Measurements from ENCODE around the gene CDHR5. TPM values are rescaled to one million over a fixed set of nuclear protein-coding genes. Genes with fewer than 3 reads are reported as not detected.
A peak's percentile ranks its signal among the peaks of the same experiment; 100 is the strongest.
"Not testable (repeated sequence)": the region's sequence is repeated elsewhere in the genome, so short reads cannot be mapped to it uniquely, and the experiment has no call there.

Gene CDHR5
- polyA plus RNA-seq (ENCODE audit: insufficient read length in 4 of 4): 10 to 100 TPM in 3 of 4 donors, 1 to 10 TPM in 1; 2.1 to 50.6 (median 33.0) TPM

DNA sequence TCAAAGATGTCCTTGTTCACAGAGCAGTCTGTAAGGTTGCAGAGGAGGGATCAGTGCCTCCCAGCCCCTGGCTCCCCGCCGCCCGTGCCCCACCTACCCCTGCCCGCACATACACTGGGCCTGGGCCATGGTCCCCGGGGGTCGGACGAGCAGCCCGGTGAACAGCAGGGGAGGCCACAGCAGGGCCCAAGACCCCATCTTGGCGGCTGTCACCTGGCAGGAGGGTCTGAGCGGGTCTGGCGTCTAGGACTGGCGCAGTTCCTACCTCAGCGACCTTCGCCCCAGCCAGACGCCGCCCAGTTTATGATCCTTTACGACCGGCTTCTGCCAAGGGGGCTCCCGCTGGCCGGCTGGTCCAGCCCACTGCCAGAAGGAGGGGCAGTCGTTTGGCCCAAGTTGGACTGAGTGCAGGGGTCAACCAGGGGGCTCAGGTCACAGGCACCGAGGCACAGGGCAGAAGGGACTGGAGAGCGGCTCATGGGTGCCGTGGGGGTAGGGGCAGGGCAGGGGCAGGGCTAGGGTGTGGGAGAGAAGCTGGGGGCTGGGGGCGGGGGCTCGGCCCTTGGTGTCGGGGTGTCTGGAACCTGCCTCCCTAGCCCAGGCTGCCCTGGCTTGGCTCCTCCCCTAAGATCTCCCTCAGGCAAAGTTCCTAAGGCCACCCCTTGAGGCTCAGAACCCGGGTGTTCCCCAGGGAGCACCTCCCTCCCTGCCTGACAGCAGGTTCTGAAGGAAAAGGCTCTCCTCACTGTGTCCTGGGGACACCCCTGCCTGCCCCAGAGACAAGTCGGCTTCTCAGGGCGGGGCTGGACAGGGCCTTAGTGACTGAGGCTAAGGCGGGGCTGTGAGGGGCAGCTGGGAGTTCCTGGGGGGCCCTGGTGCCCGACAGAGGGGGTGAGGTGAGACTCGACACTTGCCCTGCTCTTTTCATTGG is at the start of gene CDHR5:
Gene CDHR5 (minus strand): TSS at position 251 of the 931 bp plus-strand sequence. CDS start 53 bp downstream, at position 198.
- DNase-seq (ENCODE audit: low read depth in 4 of 4, low spot score in 3 of 4): no peak

DNA sequence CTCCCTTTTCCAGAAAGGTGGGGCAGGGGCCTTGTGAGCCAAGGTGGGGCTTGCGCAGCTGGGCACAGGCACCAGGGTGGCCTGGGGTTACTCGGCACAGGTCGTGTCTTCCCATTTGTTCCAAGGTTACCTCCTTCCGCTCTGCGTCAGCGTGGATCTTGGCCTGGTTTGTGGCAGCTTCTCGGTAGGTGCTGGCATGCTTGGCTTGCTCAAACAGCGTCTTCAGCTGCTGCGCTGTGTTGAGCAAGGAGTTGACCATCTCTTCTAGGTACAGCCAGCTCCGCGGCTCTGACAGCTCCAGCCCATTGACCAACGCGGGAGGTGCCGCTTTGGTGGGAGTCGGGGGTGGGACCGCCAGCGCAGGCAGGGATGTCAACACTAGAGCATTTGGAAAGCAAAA is 49.7 kb upstream of the CDHR5 start:
- no peak for DNase-seq (ENCODE audit: low read depth in 4 of 4, low spot score in 3 of 4)

- DNase-seq (ENCODE audit: low read depth in 4 of 4, low spot score in 3 of 4): no peak
Measured at GRCh38 chr11:673866-674265, 49.1 kb upstream of the CDHR5 start.

DNA sequence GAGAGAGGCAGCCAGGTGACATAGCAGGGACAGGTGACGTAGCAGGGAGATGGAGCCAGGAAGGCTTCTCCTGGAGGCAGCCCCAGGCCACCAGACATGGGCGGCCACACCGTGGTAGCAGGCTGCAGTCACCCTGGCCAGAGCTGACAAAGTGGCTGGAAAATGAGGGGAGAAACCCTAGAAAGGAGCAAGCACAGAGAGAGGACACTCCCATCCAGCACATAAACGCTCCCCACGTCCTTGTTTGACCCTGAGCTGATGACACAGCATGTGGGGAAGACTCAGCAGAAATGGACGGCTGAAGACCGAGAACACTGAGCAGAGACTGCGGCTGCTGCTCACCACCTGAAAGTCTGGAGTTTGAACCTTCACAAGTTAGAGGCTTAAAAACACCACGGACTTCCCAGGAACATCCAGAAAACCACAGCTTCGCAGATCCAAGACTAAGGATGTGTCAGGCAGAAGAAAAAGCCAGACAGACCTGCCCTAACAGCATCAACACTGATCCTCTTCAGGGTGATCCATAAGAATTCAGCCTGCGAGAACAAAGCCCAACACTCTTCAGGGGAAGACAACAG is 41.0 kb upstream of the CDHR5 start:
- DNase-seq (ENCODE audit: low read depth in 4 of 4, low spot score in 3 of 4): no peak

DNA sequence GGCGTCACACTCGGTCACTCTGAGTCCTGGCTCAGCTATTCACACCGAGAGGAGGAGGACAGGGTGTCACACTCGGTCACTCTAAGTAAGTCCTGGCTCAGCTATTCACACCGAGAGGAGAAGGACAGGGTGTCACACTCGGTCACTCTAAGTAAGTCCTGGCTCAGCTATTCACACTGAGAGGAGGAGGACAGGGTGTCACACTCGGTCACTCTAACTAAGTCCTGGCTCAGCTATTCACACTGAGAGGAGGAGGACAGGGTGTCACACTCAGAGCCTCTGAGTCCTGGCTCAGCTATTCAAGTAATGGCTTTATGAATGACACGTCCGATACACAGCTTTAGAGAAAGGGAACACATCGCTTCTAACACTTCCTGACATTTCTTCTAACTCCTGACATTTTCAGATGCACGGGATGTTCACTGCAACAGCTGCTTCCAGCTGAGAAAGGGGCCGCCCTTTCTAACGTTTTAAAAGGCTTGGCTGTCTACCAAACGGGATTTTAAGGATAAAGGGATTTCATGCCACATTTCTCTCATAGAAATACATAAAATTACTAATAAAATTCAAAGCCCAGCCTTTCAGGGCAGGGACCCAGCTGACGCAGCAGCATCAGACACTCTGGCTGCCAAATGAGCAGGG is 40.4 kb upstream of the CDHR5 start:
- DNase-seq (ENCODE audit: low read depth in 4 of 4, low spot score in 3 of 4): peak in 2 of 4 donors; percentile 14 to 26

GRCh38 chr11:662689-663274 is 38.0 kb upstream of the CDHR5 start:
- no peak for DNase-seq (ENCODE audit: low read depth in 4 of 4, low spot score in 3 of 4)

- no peak for DNase-seq (ENCODE audit: low read depth in 4 of 4, low spot score in 3 of 4)
Measured at GRCh38 chr11:660681-661444, 36.1 kb upstream of the CDHR5 start.

GRCh38 chr11:660281-660680 is 35.5 kb upstream of the CDHR5 start:
- no peak for DNase-seq (ENCODE audit: low read depth in 4 of 4, low spot score in 3 of 4)

- DNase-seq (ENCODE audit: low read depth in 4 of 4, low spot score in 3 of 4): no peak
Measured at GRCh38 chr11:659532-660085, 34.9 kb upstream of the CDHR5 start.

DNA sequence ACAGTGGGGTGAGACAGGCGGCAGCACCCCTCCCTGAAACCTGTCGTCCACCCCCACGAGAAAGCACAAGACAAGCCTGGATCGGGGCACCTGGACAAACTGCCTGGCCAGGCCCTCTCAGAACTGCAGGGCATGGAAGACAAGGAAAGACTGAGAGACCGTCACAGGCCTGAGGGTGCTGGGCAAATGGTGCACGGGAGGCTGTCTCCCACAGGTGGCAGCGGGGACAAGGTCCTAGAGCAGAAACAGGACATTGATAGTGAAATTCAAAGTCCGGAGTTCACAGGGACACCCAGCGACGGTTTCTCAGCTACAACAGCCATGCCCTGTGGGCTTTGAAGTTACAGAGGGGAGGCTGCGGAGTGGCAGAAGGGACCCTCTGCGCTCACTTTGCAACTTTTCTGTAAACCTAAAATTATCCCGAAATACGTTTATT is 33.0 kb upstream of the CDHR5 start:
- no peak for DNase-seq (ENCODE audit: low read depth in 4 of 4, low spot score in 3 of 4)

DNA sequence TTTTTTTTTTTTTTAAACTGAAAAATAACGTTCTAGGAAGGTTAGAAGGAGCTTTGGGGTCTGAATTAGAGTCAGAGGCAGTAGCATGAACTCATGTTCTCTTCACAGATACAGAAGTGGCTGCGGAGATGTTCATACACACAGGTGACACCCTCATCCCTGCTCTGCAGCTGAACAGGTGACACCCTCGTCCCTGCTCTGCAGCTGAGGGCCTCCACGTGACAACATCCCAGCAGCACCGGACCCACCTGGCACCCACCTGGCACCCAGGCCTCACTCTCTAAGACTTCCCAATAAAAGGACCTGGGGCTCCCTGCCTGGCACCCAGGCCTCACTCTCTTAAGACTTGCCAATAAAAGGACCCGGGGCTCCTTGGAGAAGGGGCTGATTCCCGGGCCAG is 32.1 kb upstream of the CDHR5 start:
- DNase-seq (ENCODE audit: low read depth in 4 of 4, low spot score in 3 of 4): no peak

GRCh38 chr11:656426-656825 is 31.7 kb upstream of the CDHR5 start:
- no peak for DNase-seq (ENCODE audit: low read depth in 4 of 4, low spot score in 3 of 4)

GRCh38 chr11:655036-655726 is 30.4 kb upstream of the CDHR5 start:
- no peak for DNase-seq (ENCODE audit: low read depth in 4 of 4, low spot score in 3 of 4)

- DNase-seq (ENCODE audit: low read depth in 4 of 4, low spot score in 3 of 4): not testable (repeated sequence)
Measured at GRCh38 chr11:654444-654843, 29.7 kb upstream of the CDHR5 start.

GRCh38 chr11:653837-654236 is 29.1 kb upstream of the CDHR5 start:
- no peak for DNase-seq (ENCODE audit: low read depth in 4 of 4, low spot score in 3 of 4)

DNA sequence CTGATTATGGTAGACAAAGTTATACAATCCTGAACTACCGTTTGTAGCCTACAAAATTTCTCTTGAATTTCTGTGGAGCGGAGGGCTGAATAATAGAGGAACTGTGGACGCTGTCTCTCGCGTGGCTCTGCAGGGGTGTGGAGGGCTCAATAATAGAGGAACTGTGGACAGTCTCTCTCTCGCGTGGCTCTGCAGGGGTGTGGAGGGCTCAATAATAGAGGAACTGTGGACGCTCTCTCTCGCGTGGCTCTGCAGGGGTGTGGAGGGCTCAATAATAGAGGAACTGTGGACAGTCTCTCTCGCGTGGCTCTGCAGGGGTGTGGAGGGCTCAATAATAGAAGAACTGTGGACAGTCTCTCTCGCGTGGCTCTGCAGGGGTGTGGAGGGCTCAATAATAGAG is 28.4 kb upstream of the CDHR5 start:
- DNase-seq (ENCODE audit: low read depth in 4 of 4, low spot score in 3 of 4): not testable (repeated sequence)

- DNase-seq (ENCODE audit: low read depth in 4 of 4, low spot score in 3 of 4): no peak
Measured at GRCh38 chr11:650482-650881, 25.7 kb upstream of the CDHR5 start.

- DNase-seq (ENCODE audit: low read depth in 4 of 4, low spot score in 3 of 4): not testable (repeated sequence)
Measured at GRCh38 chr11:647672-648158, 23.0 kb upstream of the CDHR5 start.

GRCh38 chr11:646214-646613 is 21.5 kb upstream of the CDHR5 start:
- no peak for DNase-seq (ENCODE audit: low read depth in 4 of 4, low spot score in 3 of 4)
